ENCODE data around the gene LRP2. TPM values are rescaled to one million over a fixed set of nuclear protein-coding genes. Genes with fewer than 3 reads are reported as not detected.

Gene LRP2
- total RNA-seq, 1 experiment from 2014 or later = 260 TPM

- CTCF ChIA-PET = no interaction called here
- Histone ChIP-seq H3K9me3 (no peaks in the 10 kb centered on the region), H3K4me3 (ENCODE audit: low read depth, low read length) (no peak overlapping the region), H3K36me3 (ENCODE audit: control insufficient read depth, insufficient read depth, low read length) (no peaks in the 10 kb centered on the region; the same call in 1 of the 2 replicates), H3K27me3 (replicated peaks; ENCODE audit: control insufficient read depth, insufficient read depth, low read length) (no peaks in the 10 kb centered on the region), H3K4me1 (no peaks in the 10 kb centered on the region)
- no peaks in the 10 kb centered on the region for H3K9me3 Mint-ChIP-seq (ENCODE audit: unreplicated experiment)
- POLR2A ChIA-PET = no interaction called here
- no peaks in the 10 kb centered on the region for H3K4me1 Mint-ChIP-seq (ENCODE audit: low read depth, unreplicated experiment)
- H3K4me3 Mint-ChIP-seq (ENCODE audit: unreplicated experiment) = no peak overlapping the region
- H3K36me3 Mint-ChIP-seq (ENCODE audit: insufficient read depth, unreplicated experiment) = peaks cover 59% of the 10 kb centered on the region
- no peaks in the 10 kb centered on the region for H3K27me3 Mint-ChIP-seq (ENCODE audit: insufficient read depth, unreplicated experiment)
- DNase-seq = no peak
- no peak overlapping the region for H3K27ac Mint-ChIP-seq (ENCODE audit: unreplicated experiment)
- intact Hi-C loops (cut with micrococcal nuclease; ENCODE audit: unreplicated experiment) = loop anchor here (5.0 kb wide), 1 partner anchor 51 kb away; no protein-coding TSS in a partner anchor
- TF ChIP-seq CTCF (IDR thresholded peaks at IDR 0.05; ENCODE audit: insufficient read depth in 1 of 2, low read depth in 1 of 2, low read length in 1 of 2, severe bottlenecking in 1 of 2, unreplicated experiment in 1 of 2) = no peak
- no TSS peak for BruUV-seq (replicated peaks)
These were observed 136.4 kb downstream of the LRP2 start for GRCh38 chr2:169225906-169226305.

GRCh38 chr2:169225233-169225750, 137.0 kb downstream of the LRP2 start:
- peaks cover 53% of the 10 kb centered on the region for H3K36me3 Mint-ChIP-seq (ENCODE audit: insufficient read depth, unreplicated experiment)
- no peaks in the 10 kb centered on the region for H3K4me1 ChIP-seq
- intact Hi-C loops (cut with micrococcal nuclease; ENCODE audit: unreplicated experiment) = loop anchor here (5.0 kb wide), 1 partner anchor 52 kb away; no protein-coding TSS in a partner anchor
- no peak overlapping the region for H3K27ac Mint-ChIP-seq (ENCODE audit: unreplicated experiment)
- no peaks in the 10 kb centered on the region for H3K4me1 Mint-ChIP-seq (ENCODE audit: low read depth, unreplicated experiment)
- H3K27me3 Mint-ChIP-seq (ENCODE audit: insufficient read depth, unreplicated experiment) = no peaks in the 10 kb centered on the region
- no peak overlapping the region for H3K4me3 Mint-ChIP-seq (ENCODE audit: unreplicated experiment)
- no peaks in the 10 kb centered on the region for H3K27me3 ChIP-seq (replicated peaks; ENCODE audit: control insufficient read depth, insufficient read depth, low read length)
- CTCF ChIA-PET = no interaction called here
- no TSS peak for BruUV-seq (replicated peaks)
- no peak overlapping the region for H3K4me3 ChIP-seq (ENCODE audit: low read depth, low read length)
- H3K36me3 ChIP-seq (ENCODE audit: control insufficient read depth, insufficient read depth, low read length) = no peaks in the 10 kb centered on the region; the same call in 1 of the 2 replicates
- POLR2A ChIA-PET = no interaction called here
- no peak for DNase-seq
- no peaks in the 10 kb centered on the region for H3K9me3 Mint-ChIP-seq (ENCODE audit: unreplicated experiment)
- TF ChIP-seq CTCF (IDR thresholded peaks at IDR 0.05; ENCODE audit: insufficient read depth in 1 of 2, low read depth in 1 of 2, low read length in 1 of 2, severe bottlenecking in 1 of 2, unreplicated experiment in 1 of 2) = no peak
- no peaks in the 10 kb centered on the region for H3K9me3 ChIP-seq

GRCh38 chr2:169222665-169223064, 139.7 kb downstream of the LRP2 start:
- H3K36me3 ChIP-seq (ENCODE audit: control insufficient read depth, insufficient read depth, low read length) = no peaks in the 10 kb centered on the region; the same call in 1 of the 2 replicates
- Mint-ChIP-seq H3K27ac (ENCODE audit: unreplicated experiment) (no peak overlapping the region), H3K4me1 (ENCODE audit: low read depth, unreplicated experiment) (no peaks in the 10 kb centered on the region), H3K36me3 (ENCODE audit: insufficient read depth, unreplicated experiment) (peaks cover 27% of the 10 kb centered on the region), H3K9me3 (ENCODE audit: unreplicated experiment) (no peaks in the 10 kb centered on the region), H3K4me3 (ENCODE audit: unreplicated experiment) (no peak overlapping the region), H3K27me3 (ENCODE audit: insufficient read depth, unreplicated experiment) (no peaks in the 10 kb centered on the region)
- ChIA-PET POLR2A (no interaction called here), CTCF (interaction anchor here (1.4 to 1.6 kb wide), 2 partner anchors 12 to 175 kb away, joined by 4 to 7 read pairs; no protein-coding TSS in a partner anchor)
- H3K9me3 ChIP-seq = no peaks in the 10 kb centered on the region
- no peak for DNase-seq
- no TSS peak for BruUV-seq (replicated peaks)
- no peak for TF ChIP-seq CTCF (IDR thresholded peaks at IDR 0.05; ENCODE audit: insufficient read depth in 1 of 2, low read depth in 1 of 2, low read length in 1 of 2, severe bottlenecking in 1 of 2, unreplicated experiment in 1 of 2)
- H3K27me3 ChIP-seq (replicated peaks; ENCODE audit: control insufficient read depth, insufficient read depth, low read length) = no peaks in the 10 kb centered on the region
- no peaks in the 10 kb centered on the region for H3K4me1 ChIP-seq
- intact Hi-C loops (cut with micrococcal nuclease; ENCODE audit: unreplicated experiment) = no loop called here
- H3K4me3 ChIP-seq (ENCODE audit: low read depth, low read length) = no peak overlapping the region

All from Caco-2 (cell line).